Activated CD4-positive, alpha-beta T cell treated with anti-CD3 and anti-CD28 coated beads, Interleukin-2, amount 50 U/mL, for 4 hours (primary cell): Measurements from ENCODE around the gene CDK5R2.
A peak's percentile ranks its signal among the peaks of the same experiment; 100 is the strongest.

Source experiments
- DNase-seq, 2 experiments: peaks; one replicate each; pipeline ENCODE4 v3.0.0-alpha.2; 2020

The CDK5R2 gene

DNA sequence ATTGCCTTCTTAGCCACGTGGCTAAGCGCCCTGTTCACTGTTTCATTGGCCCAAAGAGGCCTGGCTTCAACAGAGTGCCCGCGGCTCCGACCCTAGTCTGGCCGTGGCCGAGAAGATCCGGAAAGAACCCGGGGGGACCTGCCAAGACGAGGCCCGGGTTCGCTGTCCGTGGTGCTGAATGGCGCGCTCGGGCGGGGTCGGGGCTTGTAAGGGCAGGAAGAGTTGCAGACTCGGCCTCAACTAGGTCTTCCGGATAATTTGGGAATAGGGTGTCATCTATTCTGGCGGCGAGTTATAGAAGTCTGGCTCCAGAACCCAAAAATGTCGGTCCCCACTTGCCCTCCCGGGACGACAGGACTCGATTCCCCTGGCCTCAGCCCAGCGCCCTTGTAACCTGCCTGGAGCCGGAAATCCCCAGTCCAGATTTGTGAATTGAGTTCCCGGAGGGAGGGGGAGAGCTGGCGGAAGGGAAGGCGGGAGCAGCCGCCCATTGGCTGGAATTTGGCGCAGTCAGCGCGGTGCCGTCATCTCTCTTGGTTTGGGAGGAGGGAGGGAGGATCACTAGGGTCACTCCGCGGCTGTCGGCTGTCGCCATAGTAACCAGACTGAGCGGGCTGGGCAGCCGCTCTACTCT is 3.5 kb downstream of the CDK5R2 start:
- DNase-seq: peak; percentile 51 to 57

DNA sequence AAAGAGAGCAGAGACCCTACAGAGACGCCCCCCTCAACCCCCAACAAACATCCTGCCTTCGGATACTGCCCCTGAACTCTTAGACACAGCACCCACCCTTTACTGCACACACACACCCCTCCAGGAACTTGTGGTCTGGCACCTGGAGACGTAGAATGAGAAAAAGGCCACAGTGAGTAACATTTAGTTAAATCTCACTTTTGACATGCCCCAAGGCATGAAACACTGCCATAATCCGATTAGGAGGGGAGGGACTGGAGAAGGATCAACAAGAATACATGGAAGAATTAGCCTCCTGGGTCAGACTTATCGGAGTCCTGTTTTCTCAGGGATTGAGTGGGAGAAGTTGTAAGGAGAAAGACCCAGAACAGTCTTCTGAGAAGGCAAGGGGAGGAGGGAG is 4.1 kb downstream of the CDK5R2 start:
- DNase-seq: no peak

DNA sequence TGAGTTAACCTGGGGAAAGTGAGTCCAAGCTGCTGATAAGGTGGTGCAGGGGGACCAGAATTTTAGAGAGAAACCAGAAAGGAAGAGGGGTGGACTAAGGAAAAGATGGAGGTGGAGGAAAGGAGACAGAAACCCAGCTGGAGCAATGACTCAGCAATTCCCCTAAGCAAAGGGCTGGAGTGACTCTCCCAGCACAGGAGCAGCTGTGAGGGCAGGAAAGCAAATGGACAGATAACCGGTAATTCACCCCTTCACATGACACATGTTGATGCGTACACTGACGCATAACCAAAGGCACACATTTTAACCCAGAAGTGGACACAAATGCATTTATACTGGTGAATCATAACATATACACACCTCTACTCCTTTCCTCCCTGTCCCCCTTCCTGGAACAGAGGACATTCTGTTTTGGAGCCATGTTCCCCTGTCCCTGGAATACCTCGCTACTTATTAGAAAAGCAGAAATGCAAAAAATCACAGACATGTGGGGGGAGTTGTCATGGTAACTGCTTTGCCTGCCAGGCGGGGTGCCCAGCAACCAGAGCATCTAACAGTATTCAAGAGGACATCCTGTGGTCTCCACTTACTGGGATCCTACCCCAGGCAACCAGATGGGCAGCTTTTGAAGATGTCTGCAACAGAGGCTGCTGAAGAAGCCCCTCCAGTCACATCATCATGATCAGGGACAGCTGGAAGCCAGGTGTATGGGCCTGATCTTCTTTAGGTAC is 4.7 kb downstream of the CDK5R2 start:
- DNase-seq: no peak

DNA sequence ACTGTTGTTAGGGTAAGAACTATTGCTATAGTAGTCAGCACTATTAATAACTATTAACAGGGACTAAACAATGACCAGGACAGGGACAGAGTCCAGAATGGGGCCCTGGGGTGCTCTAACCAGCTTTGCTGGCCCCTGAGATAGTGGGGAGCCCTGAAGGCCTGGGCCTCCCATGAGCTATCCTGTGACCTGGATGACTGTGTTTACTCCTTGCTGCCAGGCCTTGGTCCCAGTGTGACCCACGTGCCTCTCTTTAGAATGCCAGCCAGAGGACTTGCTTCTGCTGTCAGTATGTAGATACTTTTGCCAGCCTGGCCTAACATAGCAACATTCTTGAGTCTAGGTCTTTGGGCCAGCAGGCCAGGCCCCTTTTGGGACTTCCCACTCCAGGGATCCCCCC is 11.4 kb downstream of the CDK5R2 start:
- DNase-seq: no peak

DNA sequence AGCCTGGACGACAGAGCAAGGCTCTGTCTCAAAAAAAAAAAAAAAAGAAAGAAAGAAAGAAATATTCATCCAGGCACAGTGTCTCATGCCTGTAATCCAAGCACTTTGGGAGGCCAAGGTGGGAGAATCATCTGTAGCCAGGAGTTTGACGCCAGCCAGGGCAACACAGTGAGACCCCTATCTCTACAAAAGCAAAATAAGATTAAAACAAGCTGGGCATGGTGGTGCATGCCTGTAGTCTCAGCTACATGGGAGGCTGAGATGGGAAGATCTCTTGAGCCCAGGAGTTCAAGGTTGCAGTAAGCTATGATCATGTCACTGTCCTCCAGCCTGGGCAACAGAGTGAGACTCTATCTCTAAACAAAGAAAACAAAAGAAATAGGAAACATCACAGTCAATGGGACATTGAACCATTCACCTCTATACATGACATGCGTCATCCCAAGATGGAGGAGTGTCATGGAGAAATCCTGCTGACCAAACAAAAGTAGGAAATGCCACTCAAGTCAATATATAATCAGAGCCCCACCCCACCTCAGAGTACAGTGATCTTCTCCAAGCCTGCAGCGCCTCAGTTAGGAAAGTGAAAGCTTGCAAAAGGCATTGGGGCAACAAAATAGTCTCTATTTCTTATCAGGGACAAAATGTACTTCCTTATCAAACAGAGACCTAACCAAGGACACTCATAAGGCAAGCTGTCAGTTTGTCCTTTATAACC is 15.8 kb downstream of the CDK5R2 start:
- no peak for DNase-seq

DNA sequence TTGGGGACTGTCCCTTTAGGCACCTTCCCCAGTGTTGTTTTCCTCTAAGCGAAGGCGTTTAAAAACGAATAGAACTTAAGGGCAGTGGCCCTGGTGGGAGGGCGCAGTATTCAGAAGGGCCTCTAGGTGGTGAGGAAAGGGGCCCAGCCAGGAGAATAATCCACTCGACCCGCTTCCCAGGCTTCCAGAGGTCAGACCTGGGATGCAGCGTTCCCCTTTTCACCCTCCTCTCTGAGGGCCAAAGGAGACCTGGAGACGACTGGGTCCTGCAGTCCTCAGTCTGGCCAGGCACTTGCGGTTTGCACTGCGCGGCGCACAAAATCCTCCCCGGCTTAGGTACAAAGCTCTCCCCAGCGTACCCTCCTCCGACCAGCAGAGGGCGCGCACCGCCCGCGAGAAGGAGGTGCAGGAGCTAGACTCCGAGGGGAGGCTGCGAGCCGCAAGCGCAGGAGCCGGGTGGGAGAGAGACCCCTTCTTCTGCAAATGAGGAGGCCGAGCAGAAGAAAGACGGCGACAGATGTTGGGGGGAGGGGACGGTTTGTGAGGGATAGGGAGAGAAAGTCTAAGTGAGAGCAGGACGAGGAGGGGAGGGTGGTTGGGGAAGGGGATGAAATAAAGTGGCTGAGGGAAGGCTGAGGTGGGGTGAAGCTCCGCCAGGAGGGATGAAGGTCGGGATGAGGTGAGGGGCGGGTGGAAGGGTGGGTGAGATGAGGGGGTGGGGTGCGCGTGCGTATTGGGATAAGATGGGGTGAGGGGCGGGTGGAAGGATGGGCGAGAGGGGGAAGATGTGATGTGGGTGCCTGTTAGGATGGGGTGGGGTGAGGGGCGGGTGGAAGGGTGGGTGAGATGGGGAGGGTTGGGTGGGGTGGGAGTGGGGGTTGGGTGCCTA is 20.6 kb downstream of the CDK5R2 start:
- DNase-seq: peak; percentile 82 to 84

DNA sequence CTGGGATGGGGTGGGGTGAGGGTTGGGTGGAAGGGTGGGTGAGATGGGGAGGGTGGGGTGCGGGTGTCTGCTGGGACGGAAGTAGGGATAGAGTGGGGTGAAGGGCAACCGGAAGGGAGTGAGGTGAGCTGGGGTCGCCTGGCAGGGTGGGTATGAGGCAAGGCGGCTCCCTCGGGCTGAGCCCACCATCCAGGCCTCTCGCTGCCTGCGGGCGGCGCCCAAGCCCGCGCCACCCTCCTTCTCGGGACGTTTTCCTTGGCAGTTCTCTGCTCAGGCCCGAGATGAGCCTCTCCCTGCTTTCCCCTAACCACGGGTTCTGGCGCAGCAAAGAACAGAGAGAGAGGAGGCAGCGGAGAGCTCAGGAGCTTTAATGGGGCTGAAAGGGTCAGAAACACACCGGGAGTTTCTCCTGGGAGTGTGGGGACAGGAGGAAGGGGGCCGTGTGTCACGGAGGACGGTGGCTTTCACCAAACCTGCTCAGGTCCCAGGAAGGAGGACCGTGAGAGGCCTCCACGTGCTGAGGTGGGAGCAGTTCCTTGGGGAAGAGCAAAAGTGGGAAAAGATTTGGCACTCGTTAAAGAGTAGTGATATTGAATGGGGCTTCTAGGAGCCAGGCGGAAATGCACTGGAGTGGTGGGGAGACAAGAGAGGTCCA is 21.4 kb downstream of the CDK5R2 start:
- no peak for DNase-seq

DNA sequence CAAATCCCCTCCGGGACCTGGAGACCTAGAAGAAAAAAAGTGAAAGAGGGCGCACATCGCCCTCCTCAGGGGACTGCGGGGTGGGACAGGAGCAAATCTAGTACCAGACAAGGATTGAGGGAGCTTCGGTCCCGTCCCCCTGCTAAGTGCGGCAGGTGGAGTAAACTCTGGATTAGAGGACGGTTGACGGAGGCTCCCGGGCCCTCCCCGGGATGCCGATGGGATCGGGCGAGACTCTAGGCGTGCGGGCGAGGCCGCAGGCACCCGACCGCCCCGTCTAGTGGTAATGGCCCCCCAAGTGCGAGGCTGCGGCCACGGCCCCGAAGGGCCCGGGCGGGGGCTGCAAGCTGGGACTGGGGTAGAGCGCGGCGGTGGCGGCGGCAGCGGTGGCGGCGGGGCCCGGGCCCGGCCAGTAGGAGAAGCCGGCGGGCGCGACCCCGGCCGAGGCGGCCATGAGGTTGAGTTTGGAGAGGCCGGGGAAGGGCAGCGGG is 22.0 kb downstream of the CDK5R2 start:
- no peak for DNase-seq

DNA sequence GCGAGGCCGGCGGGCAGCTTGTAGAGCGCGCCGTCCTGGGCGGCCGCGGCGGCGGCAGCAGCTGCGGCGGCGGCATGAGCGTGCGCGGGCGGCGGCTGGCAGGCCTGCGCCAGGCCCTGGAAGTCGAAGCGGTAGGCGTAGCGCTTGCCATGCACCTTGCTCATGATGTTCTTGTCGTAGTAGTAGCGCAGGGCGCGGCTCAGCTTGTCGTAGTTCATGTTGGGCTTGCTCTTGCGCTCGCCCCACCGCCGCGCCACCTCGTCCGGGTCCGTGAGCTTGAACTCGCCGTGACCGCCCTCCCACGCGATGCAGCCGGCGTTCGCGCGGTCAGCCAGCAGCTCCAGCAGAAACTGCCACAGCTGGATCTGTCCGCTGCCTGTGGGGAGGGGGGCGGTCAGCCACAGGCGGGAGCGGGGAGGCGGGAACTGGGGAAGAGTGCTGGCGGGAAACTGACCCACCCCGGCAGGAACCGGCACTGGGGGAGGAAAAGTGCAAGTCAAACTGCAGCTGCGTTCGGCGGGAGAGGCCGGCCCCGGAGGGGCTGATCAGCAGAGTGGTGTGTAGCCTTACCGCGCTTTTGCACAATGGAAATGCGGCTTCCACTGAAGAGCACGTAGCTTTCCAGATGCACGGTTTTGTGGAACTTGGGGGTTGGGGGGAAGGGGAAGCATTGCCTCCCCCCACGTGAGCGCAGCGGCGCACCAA is 22.6 kb downstream of the CDK5R2 start:
- peak; percentile 30 to 31 for DNase-seq

DNA sequence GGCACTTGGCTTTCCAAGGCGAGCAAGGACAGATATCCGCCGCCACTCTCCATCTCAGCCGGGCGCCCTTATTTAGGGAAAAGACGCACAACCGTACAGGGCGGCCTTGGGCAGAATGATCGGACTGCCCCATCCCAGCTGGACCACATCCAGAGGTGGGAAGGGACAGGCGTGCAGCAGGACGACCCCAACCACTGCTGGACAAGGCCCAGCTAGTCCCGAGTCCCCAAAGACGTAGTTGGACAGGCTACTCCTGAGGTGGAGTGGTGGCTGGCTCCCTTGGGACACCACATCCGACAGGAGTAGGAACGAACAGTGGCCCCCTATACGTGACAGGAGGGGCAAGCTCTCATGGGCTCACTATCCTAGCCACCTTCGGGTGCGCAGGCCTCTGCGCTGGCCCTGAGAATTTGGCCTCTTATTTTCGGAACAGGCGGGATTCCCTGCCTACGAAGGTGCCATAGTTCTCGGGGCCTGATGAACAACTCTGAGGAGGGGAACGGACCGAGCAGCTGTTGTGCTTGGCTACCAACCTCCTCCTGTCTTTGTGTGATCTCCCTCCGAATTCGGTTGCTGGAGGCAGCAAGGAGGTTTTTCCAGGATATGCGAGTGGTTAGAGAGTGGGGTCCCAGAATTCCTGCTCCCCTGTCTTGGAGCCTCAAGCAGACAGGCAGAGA is 23.3 kb downstream of the CDK5R2 start:
- DNase-seq: no peak

DNA sequence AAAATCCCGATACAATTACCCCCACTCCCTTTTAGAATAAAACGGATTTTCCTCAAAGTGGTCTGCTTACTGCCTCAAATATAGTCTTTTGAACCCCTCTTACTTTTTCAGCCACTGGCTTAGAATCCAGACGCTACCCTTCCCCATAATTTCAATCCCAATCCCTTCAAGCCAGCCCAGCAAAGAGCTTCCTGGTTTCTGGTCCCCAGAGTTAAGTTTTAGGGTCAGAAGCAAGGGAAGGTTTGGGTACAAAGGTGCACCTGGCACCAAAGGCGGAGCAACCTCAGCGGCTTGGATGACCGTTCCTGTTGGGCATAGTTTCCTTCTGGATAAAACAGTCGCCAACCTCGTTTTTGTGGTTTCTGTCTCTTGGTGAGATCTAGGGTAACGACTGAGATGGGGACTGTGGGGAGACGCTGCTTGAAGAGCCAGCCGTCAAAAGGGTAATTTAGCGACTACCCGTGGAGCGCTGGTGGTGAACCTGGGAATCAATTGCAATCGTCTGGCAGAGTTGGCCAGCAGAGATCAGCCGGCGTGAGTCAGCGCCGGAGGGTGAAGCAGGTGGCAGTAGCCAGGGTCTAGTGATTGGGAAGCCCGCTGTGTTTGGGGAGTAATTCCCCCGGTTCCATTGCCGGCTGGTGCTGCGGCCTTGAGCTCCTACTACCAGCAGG is 23.9 kb downstream of the CDK5R2 start:
- no peak for DNase-seq

DNA sequence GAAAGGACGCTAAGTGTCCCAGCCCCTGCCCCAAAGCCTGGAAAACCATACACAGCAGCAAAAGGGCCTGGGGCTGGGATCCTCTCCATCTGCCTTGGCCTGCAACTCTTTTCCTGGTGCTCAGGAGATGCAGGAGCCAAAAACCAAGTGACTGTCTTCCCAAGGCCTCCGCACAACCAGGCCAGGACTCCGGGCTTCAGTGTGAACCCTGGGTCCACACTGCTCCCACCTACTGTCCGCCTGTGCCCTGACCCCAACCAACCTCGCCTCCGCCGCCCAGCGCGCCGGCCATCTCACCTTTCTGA is 24.4 kb downstream of the CDK5R2 start:
- DNase-seq: no peak

DNA sequence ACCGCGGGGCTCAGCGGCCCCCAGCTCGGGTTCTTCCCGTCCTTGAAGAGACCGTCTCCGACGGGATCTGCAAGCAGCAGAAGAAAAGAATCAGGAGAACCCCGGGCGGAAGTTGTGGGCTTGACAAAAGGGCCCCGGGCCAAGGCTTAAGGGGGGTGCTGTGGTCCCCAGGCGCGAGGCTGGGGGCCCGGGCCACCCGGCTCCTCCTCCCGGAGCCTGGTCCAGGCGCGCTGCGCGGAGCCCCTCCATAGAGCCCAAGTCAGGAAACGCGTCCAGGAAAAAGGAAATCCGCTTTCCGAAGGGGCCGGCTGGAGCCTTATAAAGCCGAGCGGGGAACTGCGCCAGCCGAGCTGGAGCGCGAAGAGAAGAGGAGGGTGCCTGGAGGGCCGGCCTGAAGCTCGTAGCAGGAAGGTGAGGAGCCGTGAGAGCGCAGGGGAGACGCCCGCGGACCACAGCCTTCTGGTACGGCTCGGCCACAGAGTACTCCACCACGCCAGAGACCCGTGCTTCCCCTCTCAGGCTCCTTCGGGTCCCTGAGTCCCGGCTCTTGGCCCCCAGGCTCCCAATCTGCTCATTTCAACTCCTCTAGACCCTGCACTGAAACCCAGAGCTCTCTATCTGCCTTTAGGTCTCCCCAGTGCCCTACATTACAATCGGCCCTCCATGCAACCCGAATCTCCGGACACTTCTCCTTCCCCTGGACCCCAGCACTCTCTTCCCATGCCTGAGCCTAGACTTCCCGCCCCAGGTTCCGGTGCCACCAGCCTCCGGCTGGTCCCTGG is 25.0 kb downstream of the CDK5R2 start:
- DNase-seq: no peak

DNA sequence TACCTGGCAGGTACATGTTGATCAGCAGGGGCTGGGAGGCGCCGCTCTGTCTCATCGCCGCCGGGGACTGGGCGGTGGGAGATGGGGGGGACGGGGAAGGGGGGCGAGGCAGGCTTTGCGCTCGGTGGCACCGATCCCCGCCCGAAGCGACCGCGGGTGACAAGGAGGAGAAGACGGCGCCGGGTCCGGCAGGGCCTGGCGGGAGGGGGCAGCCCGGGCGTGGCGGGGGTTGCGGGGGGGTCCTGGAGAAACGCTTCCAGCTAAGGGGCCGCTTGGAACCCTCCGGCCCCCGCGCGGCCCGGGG is 25.5 kb downstream of the CDK5R2 start, which contains the start of gene FEV:
Gene FEV, minus strand, starts transcription at position 164 of the 304 bp plus-strand sequence. Its CDS starts 109 bp downstream, at position 55.
- no peak for DNase-seq

DNA sequence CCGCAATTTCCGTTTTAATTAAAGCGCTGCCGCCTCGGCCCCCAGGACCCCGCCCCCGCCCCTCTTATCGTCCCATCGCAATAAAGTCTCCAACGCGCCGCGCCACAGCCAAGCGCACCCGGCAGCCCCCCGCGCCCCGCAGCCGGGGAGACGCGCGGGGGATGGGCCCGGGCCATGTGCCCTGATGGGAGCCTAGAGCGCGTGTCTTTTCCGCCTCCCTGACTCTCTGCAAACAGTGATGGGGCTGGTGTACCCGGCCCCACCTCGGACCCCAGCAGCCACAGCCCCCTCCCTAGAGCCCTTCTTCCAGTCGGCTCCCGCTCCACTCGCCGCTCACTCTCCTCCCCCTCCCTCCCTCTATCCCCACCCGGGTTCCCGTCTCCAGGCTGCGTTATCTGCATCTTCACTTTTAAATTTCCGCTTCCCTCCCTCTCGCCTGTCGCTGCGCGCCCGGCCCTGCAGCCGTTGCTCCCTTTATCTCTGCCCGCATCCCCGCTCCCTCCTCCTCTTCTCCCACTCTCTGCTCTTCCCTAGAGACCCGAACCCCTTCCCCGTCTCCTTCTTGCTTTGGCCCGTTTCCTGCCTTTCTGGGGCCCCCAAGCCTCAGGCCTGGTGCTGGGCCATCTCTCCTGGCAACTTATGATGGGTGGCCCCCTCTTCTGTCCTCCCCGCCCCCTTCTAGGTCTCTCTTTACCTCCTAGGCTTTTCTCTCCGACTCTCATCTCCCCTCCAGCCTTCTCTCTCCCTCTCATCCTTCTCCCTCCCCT is 26.0 kb downstream of the CDK5R2 start:
- DNase-seq: no peak

DNA sequence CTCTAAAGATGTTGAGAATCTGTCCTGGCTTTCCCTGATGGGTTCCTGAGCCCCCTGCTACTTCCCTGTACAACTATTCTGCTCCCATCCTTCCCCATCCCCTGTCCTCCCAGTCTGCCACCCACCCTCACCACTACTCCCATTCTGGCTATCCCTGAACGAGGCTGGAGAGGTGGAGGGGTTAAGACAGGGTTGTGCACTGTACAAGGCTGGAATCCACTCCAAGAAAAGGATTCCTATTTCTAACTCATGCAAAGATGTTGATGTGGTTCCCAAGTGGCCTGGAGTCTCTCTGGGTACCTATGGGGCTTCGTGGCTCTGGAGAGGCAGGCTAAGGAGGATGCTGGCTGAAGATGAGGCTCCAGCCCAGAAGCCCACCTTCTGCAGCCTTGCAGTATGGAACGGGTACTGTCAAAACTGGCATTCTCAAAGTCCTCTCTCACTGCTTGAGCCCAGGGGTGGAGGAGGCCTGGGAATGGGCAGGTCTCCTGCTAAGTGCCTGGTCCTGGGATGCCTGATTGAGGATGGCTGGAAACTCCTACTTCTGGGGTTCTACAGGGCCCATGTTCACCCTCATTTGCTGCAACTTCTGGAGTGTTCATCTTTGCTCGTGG is 26.8 kb downstream of the CDK5R2 start:
- DNase-seq: no peak

DNA sequence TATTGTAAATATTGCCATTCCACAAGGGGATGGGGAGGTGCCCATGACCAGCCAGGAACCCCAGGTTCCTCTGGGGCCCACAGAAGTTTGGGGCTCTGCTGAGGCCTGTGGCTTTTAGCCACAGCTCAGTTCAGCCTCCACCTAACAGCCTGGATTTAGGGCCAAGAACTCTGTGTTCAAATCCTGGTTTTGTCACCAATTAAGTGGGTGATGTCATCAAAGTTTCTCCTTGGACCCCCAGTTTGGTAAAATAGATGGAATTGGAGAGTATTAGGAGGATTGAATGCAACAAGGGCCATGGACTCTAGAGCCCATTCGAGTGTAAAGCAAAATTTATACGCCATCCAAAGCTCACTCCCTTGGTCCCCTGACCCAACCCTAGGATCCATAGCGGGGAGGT is 28.7 kb downstream of the CDK5R2 start:
- no peak for DNase-seq

DNA sequence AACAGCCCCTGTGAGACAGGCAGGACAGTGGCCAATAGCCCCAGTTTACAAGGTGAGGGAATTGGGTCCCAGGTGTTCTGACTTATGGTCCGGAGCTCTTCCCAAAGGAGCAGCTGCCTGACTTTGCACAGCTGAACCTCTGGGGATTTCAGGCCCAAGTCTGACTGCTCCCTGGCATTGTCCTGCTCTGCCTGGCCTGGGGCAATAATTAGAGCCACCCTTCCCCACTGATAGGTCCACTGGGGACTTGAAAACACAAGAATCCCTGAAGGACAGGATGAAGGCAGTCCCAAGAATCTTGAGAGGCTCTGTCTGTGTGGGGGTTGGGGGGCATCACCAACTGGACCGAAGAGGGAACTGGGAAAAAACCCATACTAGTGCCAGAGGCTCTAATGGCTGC is 29.2 kb downstream of the CDK5R2 start:
- DNase-seq: no peak

DNA sequence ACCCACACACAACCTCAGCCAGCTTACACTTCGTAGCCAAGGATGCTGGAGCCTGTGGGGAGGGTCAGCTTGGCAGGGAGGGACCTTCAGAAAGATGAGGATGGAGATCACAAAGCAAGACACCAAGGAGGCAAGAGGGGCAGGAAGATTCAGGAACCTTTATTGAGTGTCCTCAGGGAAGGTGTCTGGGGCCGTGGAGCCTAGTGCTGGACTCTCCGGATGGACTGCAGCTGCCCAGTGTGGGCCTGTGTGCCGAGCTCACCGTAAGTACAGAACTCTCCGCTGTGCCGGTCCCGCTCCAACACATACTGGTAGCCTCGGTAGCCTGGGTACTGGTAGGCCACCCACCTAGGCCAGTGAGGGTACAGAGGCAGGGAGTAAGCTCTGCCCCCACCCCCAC is 30.6 kb downstream of the CDK5R2 start:
- DNase-seq: no peak
